PC-9 (cell line): Measurements from ENCODE around the gene DNASE1L2. TPM values are rescaled to one million over a fixed set of nuclear protein-coding genes. Genes with fewer than 3 reads are reported as not detected.

Source experiments
- BruUV-seq: library from RNA; stranded (reverse); fragments of 400-500 nt; replicated peaks from 2 replicates; lab custom pipeline; 2021; lab: Mats Ljungman, UMichigan
- CTCF ChIA-PET: fragments of 300-600 bp; sonication (Branson Sonifier 250); formaldehyde crosslinking; loops from one replicate; lab custom pipeline; 2022; ENCODE audit warnings: antibody characterized with exemption; lab: Charles Lee
- POLR2A ChIA-PET: fragments of 300-600 bp; sonication (Branson Sonifier 250); formaldehyde crosslinking; loops from one replicate; lab custom pipeline; 2022; ENCODE audit warnings: antibody characterized with exemption; ENCODE audit not compliant: unreplicated experiment; lab: Charles Lee
- DNase-seq, 2 experiments: peaks; one replicate each; pipeline versions ENCODE4 v3.0.0 to v3.0.0-alpha.2; 2015 to 2022; ENCODE audit warnings: mixed read lengths in 1 of 2
- H2AFZ ChIP-seq: fragments of 200-600 bp; sonication (generic); 2 replicates; pipeline ENCODE4 v1.8.1; 2017; ENCODE audit warnings: antibody characterized with exemption
- H3F3A ChIP-seq: fragments of 200-600 bp; sonication (generic); 2 replicates; pipeline ENCODE4 v1.8.1; 2017; ENCODE audit warnings: antibody characterized with exemption, mild to moderate bottlenecking, low read depth; ENCODE audit not compliant: insufficient read depth
- H3K27ac ChIP-seq: fragments of 200-600 bp; sonication (generic); 2 replicates; pipeline ENCODE4 v1.6.1; 2016; ENCODE audit warnings: mixed run types
- H3K27me3 ChIP-seq: fragments of 200-600 bp; sonication (generic); 2 replicates; pipeline ENCODE4 v1.6.1; 2016; ENCODE audit warnings: low read depth, mixed run types; ENCODE audit not compliant: insufficient read depth
- H3K36me3 ChIP-seq: fragments of 200-600 bp; sonication (generic); 2 replicates; pipeline ENCODE4 v1.6.1; 2016; ENCODE audit warnings: low read depth, mixed run types
- H3K4me1 ChIP-seq: fragments of 200-600 bp; sonication (generic); replicated peaks from 2 replicates; pipeline ENCODE4 v1.6.1; 2016; ENCODE audit warnings: mixed run types; ENCODE audit not compliant: insufficient read depth
- H3K4me2 ChIP-seq: fragments of 200-600 bp; sonication (generic); 2 replicates; pipeline ENCODE4 v1.6.1; 2017; ENCODE audit warnings: mixed run types
- H3K4me3 ChIP-seq: fragments of 200-600 bp; sonication (generic); 2 replicates; pipeline ENCODE4 v1.6.1; 2016; ENCODE audit warnings: mixed run types
- H3K79me2 ChIP-seq: fragments of 200-600 bp; sonication (generic); 2 replicates; pipeline ENCODE4 v1.6.1; 2017; ENCODE audit warnings: low read depth, mixed run types
- H3K9me2 ChIP-seq: fragments of 200-600 bp; sonication (generic); 2 replicates; pipeline ENCODE4 v1.8.1; 2017; ENCODE audit warnings: mild to moderate bottlenecking; ENCODE audit not compliant: insufficient read depth
- H3K9me3 ChIP-seq: fragments of 200-600 bp; sonication (generic); 2 replicates; pipeline ENCODE4 v1.8.1; 2016; ENCODE audit warnings: low read depth; ENCODE audit not compliant: insufficient read depth
- H4K20me1 ChIP-seq: fragments of 200-600 bp; sonication (generic); 2 replicates; pipeline ENCODE4 v1.8.1; 2017; ENCODE audit not compliant: insufficient read depth
- EZH2 ChIP-seq: fragments of 200-600 bp; sonication (generic); IDR thresholded peaks from 2 replicates; pipeline ENCODE4 v1.8.0; 2017; ENCODE audit warnings: antibody characterized with exemption, low read depth
- intact Hi-C: fragments of 100-400 bp; cut with micrococcal nuclease; formaldehyde crosslinking; loops from one replicate; pipeline ENCODE4 v1.10.0; 2022; ENCODE audit not compliant: unreplicated experiment
- total RNA-seq: library from RNA; stranded (reverse); gene quantifications from 2 replicates; pipeline ENCODE4 v1.2.3, GENCODE V29; 2021
- TF ChIP-seq, protein P1 (sequence below): fragments of 200-600 bp; sonication (generic); conservative IDR thresholded peaks from 2 replicates; pipeline ENCODE4 v1.6.1; 2017; ENCODE audit warnings: mixed run types, antibody characterized with exemption, mild to moderate bottlenecking, moderate library complexity

Gene DNASE1L2
- total RNA-seq, 1 experiment from 2014 or later: 7.3 TPM

DNA sequence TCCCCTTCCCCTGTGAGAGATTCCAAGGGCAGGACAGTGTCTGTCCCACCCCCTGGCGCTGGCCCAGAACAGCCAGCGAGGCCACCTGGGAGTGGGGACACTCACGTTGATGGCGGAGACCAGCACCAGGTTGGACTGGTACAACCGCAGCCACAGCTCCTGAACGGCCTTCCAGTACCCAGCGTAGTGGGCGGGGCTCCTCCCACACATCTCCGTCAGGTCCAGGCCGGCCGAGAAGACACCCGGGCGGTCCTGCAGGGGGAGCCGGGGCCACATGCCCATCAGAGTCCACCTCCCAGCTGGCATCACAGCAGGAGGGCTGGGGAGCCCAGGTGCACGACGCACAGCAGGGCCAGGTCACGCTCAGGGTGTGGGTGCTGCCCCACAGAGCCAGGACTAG is 8.1 kb downstream of the DNASE1L2 start:
- H3K9me3 ChIP-seq: no peaks in the 10 kb centered on the region
- no peaks in the 10 kb centered on the region for H3K9me2 ChIP-seq
- H3F3A ChIP-seq: peaks cover 23% of the 10 kb centered on the region
- BruUV-seq: no TSS peak
- H3K4me3 ChIP-seq: no peak overlapping the region
- H3K27me3 ChIP-seq: no peaks in the 10 kb centered on the region
- peaks cover 3% of the 10 kb centered on the region; the same call in 1 of the 2 replicates for H3K4me1 ChIP-seq
- H3K36me3 ChIP-seq: no peaks in the 10 kb centered on the region; the same call in none of the 2 replicates
- TF ChIP-seq EZH2: no peak
- TF ChIP-seq, protein P1, sequence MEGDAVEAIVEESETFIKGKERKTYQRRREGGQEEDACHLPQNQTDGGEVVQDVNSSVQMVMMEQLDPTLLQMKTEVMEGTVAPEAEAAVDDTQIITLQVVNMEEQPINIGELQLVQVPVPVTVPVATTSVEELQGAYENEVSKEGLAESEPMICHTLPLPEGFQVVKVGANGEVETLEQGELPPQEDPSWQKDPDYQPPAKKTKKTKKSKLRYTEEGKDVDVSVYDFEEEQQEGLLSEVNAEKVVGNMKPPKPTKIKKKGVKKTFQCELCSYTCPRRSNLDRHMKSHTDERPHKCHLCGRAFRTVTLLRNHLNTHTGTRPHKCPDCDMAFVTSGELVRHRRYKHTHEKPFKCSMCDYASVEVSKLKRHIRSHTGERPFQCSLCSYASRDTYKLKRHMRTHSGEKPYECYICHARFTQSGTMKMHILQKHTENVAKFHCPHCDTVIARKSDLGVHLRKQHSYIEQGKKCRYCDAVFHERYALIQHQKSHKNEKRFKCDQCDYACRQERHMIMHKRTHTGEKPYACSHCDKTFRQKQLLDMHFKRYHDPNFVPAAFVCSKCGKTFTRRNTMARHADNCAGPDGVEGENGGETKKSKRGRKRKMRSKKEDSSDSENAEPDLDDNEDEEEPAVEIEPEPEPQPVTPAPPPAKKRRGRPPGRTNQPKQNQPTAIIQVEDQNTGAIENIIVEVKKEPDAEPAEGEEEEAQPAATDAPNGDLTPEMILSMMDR: no peak
- H4K20me1 ChIP-seq: peaks cover 38% of the 10 kb centered on the region
- H3K79me2 ChIP-seq: peaks cover 22% of the 10 kb centered on the region
- CTCF ChIA-PET: no interaction called here
- intact Hi-C loops: no loop called here
- POLR2A ChIA-PET: no interaction called here
- no peak for DNase-seq
- no peak overlapping the region for H2AFZ ChIP-seq
- H3K27ac ChIP-seq: no peak overlapping the region
- no peak overlapping the region for H3K4me2 ChIP-seq

GRCh38 chr16:2244926-2245795 is 8.9 kb downstream of the DNASE1L2 start:
- peaks cover 32% of the 10 kb centered on the region for H4K20me1 ChIP-seq
- H3K9me2 ChIP-seq: no peaks in the 10 kb centered on the region
- H3K9me3 ChIP-seq: no peaks in the 10 kb centered on the region
- ChIA-PET POLR2A (no interaction called here), CTCF (no interaction called here)
- H3K79me2 ChIP-seq: peaks cover 30% of the 10 kb centered on the region
- no peaks in the 10 kb centered on the region; the same call in none of the 2 replicates for H3K36me3 ChIP-seq
- peaks cover 18% of the 10 kb centered on the region for H3F3A ChIP-seq
- peaks cover 4% of the 10 kb centered on the region; the same call in 1 of the 2 replicates for H3K4me1 ChIP-seq
- H3K27ac ChIP-seq: no peak overlapping the region
- H3K4me2 ChIP-seq: no peak overlapping the region
- DNase-seq: no peak
- no TSS peak for BruUV-seq
- no peak overlapping the region for H2AFZ ChIP-seq
- TF ChIP-seq, protein P1: no peak
- no peak for TF ChIP-seq EZH2
- H3K4me3 ChIP-seq: no peak overlapping the region
- H3K27me3 ChIP-seq: no peaks in the 10 kb centered on the region
- intact Hi-C loops: no loop called here

DNA sequence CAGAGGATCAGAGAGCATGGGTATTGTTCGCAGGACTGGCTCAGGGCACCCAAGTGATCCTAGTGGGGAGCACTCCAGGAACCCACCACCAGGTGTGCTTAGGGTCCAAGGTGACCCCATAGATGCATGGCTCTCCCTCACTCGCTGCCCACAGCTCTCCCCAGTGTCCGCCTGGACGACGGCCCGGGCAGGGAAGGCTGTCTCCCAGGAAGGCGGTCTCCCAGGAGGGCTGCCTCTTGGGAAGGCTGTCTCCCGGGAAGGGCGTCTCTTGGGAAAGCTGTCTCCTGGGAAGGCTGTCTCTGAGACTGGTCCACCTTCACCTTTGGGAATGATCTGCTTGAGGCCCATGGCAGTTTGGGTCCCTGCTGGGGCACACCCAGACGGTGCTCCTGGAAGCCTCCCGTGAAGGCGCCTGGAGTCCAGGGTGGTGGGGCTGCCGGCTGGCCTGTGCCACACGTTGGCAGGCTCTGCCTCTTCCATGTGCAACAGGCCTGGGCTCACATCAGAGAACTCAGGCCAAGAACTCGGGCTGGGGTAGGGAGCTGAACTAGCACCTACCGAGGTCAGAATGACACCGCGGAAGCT is 10.1 kb downstream of the DNASE1L2 start:
- BruUV-seq: no TSS peak
- H4K20me1 ChIP-seq: peaks cover 32% of the 10 kb centered on the region
- H3K4me1 ChIP-seq: peaks cover 4% of the 10 kb centered on the region; the same call in 1 of the 2 replicates
- no peaks in the 10 kb centered on the region; the same call in none of the 2 replicates for H3K36me3 ChIP-seq
- no peak overlapping the region for H2AFZ ChIP-seq
- CTCF ChIA-PET: no interaction called here
- no peaks in the 10 kb centered on the region for H3K9me2 ChIP-seq
- H3K27ac ChIP-seq: no peak overlapping the region
- H3F3A ChIP-seq: peaks cover 17% of the 10 kb centered on the region; the same call in 1 of the 2 replicates
- H3K9me3 ChIP-seq: no peaks in the 10 kb centered on the region
- H3K4me3 ChIP-seq: no peak overlapping the region
- H3K27me3 ChIP-seq: no peaks in the 10 kb centered on the region
- H3K4me2 ChIP-seq: no peak overlapping the region
- POLR2A ChIA-PET: interaction anchor here (0.6 kb wide), 1 partner anchor 23 kb away, joined by 3 read pairs; no protein-coding TSS in a partner anchor
- TF ChIP-seq, protein P1: no peak
- intact Hi-C loops: no loop called here
- H3K79me2 ChIP-seq: peaks cover 36% of the 10 kb centered on the region
- DNase-seq: no peak
